Body of pancreas (tissue), 4 donors: ENCODE measurements around the gene DNASE1. TPM values are rescaled to one million over a fixed set of nuclear protein-coding genes. Genes with fewer than 3 reads are reported as not detected.
A peak's percentile ranks its signal among the peaks of the same experiment; 100 is the strongest.

Experiments used
- ATAC-seq: fragments of 150-250 bp; one replicate; pipeline ENCODE4 v1.9.1; 2016
- DNase-seq, 4 donors: peaks; one replicate each; pipeline ENCODE4 v3.0.0-alpha.2; 2019
- H3K27ac ChIP-seq, 4 donors: fragments of 200-600 bp; sonication (generic); 1 replicate in 3 of 4; 2 replicates in 1 of 4; pipeline versions ENCODE4 v1.5.1 to v1.6.1; 2016 to 2019; ENCODE audit warnings: mild to moderate bottlenecking in 1 of 4, mixed read lengths in 1 of 4, moderate library complexity in 1 of 4
- H3K27me3 ChIP-seq, 2 donors: fragments of 200-600 bp; sonication (generic); one replicate each; pipeline ENCODE4 v1.6.0; 2016; ENCODE audit warnings: mild to moderate bottlenecking in 1 of 2
- H3K36me3 ChIP-seq, 2 donors: fragments of 200-600 bp; sonication (generic); replicated peaks in 1 of 2; 2 replicates each; pipeline ENCODE4 v1.5.1; 2016; ENCODE audit warnings: low read depth in 2 of 2; ENCODE audit not compliant: insufficient read depth in 1 of 2
- H3K4me1 ChIP-seq: fragments of 200-600 bp; sonication (generic); one replicate; pipeline ENCODE4 v1.6.0; 2016
- H3K4me3 ChIP-seq, 2 donors: fragments of 200-600 bp; sonication (generic); 1 replicate in 1 of 2; 2 replicates in 1 of 2; pipeline ENCODE4 v1.5.1; 2016 to 2019
- H3K9me3 ChIP-seq, 3 donors: fragments of 200-600 bp; sonication (generic); 1 replicate in 2 of 3; 2 replicates in 1 of 3; pipeline ENCODE4 v1.5.1; 2016
- CTCF ChIP-seq, 7 experiments: fragments of 450-650 bp in 4 of 7; fragments of 200-600 bp in 3 of 7; sonication (generic) in 3 of 7; IDR thresholded peaks; one replicate each; pipeline ENCODE4 v1.5.1; 2016 to 2019; ENCODE audit warnings: antibody characterized with exemption in 7 of 7
- POLR2A ChIP-seq, 3 donors: fragments of 450-650 bp; IDR thresholded peaks; one replicate each; pipeline ENCODE4 v1.6.1; 2016; ENCODE audit warnings: antibody characterized with exemption in 3 of 3, mild to moderate bottlenecking in 2 of 3
- WGBS, 2 donors: methylation state at CpG; one replicate each; pipeline ENCODE4 v1.1.5; 2017; 5-methylcytosine and 5-hydroxymethylcytosine counted together
- intact Hi-C: fragments of 100-400 bp; cut with DNase I; formaldehyde crosslinking; loops from one replicate; pipeline ENCODE4 v1.15.1; 2023
- total RNA-seq, 2 donors: library from RNA; depleted of rRNA; stranded (reverse); fragments of >200 nt; gene quantifications; one replicate each; pipeline ENCODE4 v1.1.0, GENCODE V29; 2016

DNASE1 gene
- total RNA-seq, 2 donors from 2014 or later = 25.9 to 52.7 TPM

- WGBS, 2 donors = 78 to 91% methylated on average over 14 to 17 of the region's 18 CpGs
- DNase-seq (no peak), ATAC-seq (no peak)
- Histone ChIP-seq H3K27me3 (no peaks in the 10 kb centered on the region), H3K9me3 (no peaks in the 10 kb centered on the region), H3K4me1 (peaks cover 35% of the 10 kb centered on the region), H3K4me3 (no peak overlapping the region), H3K36me3 (no peaks in the 10 kb centered on the region), H3K27ac (peak overlapping the region in 1 of 4 donors; percentile 94)
- TF ChIP-seq POLR2A (IDR thresholded peaks at IDR 0.05) (no peak), CTCF (IDR thresholded peaks at IDR 0.05) (no peak)
- intact Hi-C loops = no loop called here
Measured at GRCh38 chr16:3651461-3652372, 2.8 kb upstream of the DNASE1 start.

GRCh38 chr16:3652373-3653195, 1.9 kb upstream of the DNASE1 start:
- Histone ChIP-seq H3K36me3 (peaks cover 5 to 8% of the 10 kb centered on the region in 2 donors), H3K4me3 (no peak overlapping the region), H3K27ac (peak overlapping the region; percentile 22 to 94 (median 36)), H3K27me3 (no peaks in the 10 kb centered on the region), H3K4me1 (peaks cover 41% of the 10 kb centered on the region), H3K9me3 (no peaks in the 10 kb centered on the region)
- DNase-seq = no peak
- intact Hi-C loops = no loop called here
- 68 to 73% methylated on average over 14 of the region's 14 CpGs for WGBS, 2 donors
- no peak for ATAC-seq
- TF ChIP-seq CTCF (IDR thresholded peaks at IDR 0.05) = no peak
- no peak for TF ChIP-seq POLR2A (IDR thresholded peaks at IDR 0.05)

- ATAC-seq = peak; percentile 27
- peak; percentile 43 to 68 (median 66) for DNase-seq
- Histone ChIP-seq H3K4me3 (no peak overlapping the region), H3K27ac (peak overlapping the region; percentile 87 to 94 (median 91)), H3K9me3 (no peaks in the 10 kb centered on the region), H3K36me3 (peaks cover 14 to 16% of the 10 kb centered on the region in 2 donors), H3K27me3 (no peaks in the 10 kb centered on the region), H3K4me1 (peaks cover 42% of the 10 kb centered on the region)
- WGBS, 2 donors = 28 to 53% methylated on average over 10 to 12 of the region's 12 CpGs
- TF ChIP-seq POLR2A (IDR thresholded peaks at IDR 0.05) (peak in 2 of 3 donors; percentile 37 to 47), CTCF (IDR thresholded peaks at IDR 0.05) (no peak)
- intact Hi-C loops = no loop called here
Measured at GRCh38 chr16:3655030-3655395, 522 bp downstream of the DNASE1 start.

- intact Hi-C loops = no loop called here
- Histone ChIP-seq H3K9me3 (no peaks in the 10 kb centered on the region), H3K27me3 (no peaks in the 10 kb centered on the region), H3K4me1 (peaks cover 42% of the 10 kb centered on the region), H3K27ac (peak overlapping the region; percentile 87 to 94 (median 91)), H3K4me3 (no peak overlapping the region), H3K36me3 (peaks cover 14 to 16% of the 10 kb centered on the region in 2 donors)
- 41 to 60% methylated on average over 1 to 21 of the region's 21 CpGs for WGBS, 2 donors
- DNase-seq (peak in 3 of 4 donors; percentile 32 to 43 (median 40)), ATAC-seq (no peak)
- TF ChIP-seq POLR2A (IDR thresholded peaks at IDR 0.05) (no peak), CTCF (IDR thresholded peaks at IDR 0.05) (no peak)
Measured at GRCh38 chr16:3655396-3656159, 1.1 kb downstream of the DNASE1 start.
